Muscle layer of colon (tissue), 2 donors: ENCODE results near the gene SEZ6.

Source experiments
- H3K27ac ChIP-seq: one replicate; pipeline ENCODE4 v1.7.0; 2013; ENCODE audit warnings: low read depth, mild to moderate bottlenecking, low read length, moderate library complexity
- H3K27me3 ChIP-seq, 2 donors: one replicate each; pipeline ENCODE4 v1.7.0; 2013; ENCODE audit warnings: low read length in 2 of 2, mild to moderate bottlenecking in 2 of 2; ENCODE audit not compliant: insufficient read depth in 2 of 2, control insufficient read depth in 1 of 2
- H3K36me3 ChIP-seq: one replicate; pipeline ENCODE4 v1.7.0; 2013; ENCODE audit warnings: mild to moderate bottlenecking, low read length; ENCODE audit not compliant: insufficient read depth
- H3K4me1 ChIP-seq: one replicate; pipeline ENCODE4 v1.7.0; 2013; ENCODE audit warnings: mild to moderate bottlenecking, low read length; ENCODE audit not compliant: insufficient read depth
- H3K4me3 ChIP-seq, 2 donors: one replicate each; pipeline ENCODE4 v1.7.0; 2013; ENCODE audit warnings: low read length in 2 of 2, low read depth in 1 of 2, mild to moderate bottlenecking in 1 of 2, moderate library complexity in 1 of 2
- H3K9ac ChIP-seq: one replicate; pipeline ENCODE4 v1.7.0; 2013; ENCODE audit warnings: low read length
- H3K9me3 ChIP-seq: one replicate; pipeline ENCODE4 v1.7.0; 2013; ENCODE audit warnings: mild to moderate bottlenecking, low read length
- donor health status: abdominal sarcoma.
- donor health status: Adenocarcinoma of cecum.

Gene SEZ6

GRCh38 chr17:29005936-29006511 lies at the start of gene SEZ6:
Gene SEZ6, minus strand, starts transcription at chr17:29006033. Its CDS starts 164 bp downstream, at chr17:29005869.
- Histone ChIP-seq H3K9me3 (no peaks in the 10 kb centered on the region), H3K4me3 (no peak within 1 kb of the TSS), H3K36me3 (no peaks in the 10 kb centered on the region), H3K4me1 (no peaks in the 10 kb centered on the region), H3K9ac (no peak within 1 kb of the TSS), H3K27me3 (peaks cover 18 to 46% of the 10 kb centered on the region in 2 donors), H3K27ac (no peak within 1 kb of the TSS)

GRCh38 chr17:29054835-29055234 lies 49.0 kb upstream of the SEZ6 start:
- H3K27me3 ChIP-seq: no peaks in the 10 kb centered on the region
- H3K27ac ChIP-seq: no peak overlapping the region
- H3K9ac ChIP-seq: no peak overlapping the region
- no peaks in the 10 kb centered on the region for H3K4me1 ChIP-seq
- H3K36me3 ChIP-seq: no peaks in the 10 kb centered on the region
- H3K9me3 ChIP-seq: no peaks in the 10 kb centered on the region
- H3K4me3 ChIP-seq: no peak overlapping the region

DNA sequence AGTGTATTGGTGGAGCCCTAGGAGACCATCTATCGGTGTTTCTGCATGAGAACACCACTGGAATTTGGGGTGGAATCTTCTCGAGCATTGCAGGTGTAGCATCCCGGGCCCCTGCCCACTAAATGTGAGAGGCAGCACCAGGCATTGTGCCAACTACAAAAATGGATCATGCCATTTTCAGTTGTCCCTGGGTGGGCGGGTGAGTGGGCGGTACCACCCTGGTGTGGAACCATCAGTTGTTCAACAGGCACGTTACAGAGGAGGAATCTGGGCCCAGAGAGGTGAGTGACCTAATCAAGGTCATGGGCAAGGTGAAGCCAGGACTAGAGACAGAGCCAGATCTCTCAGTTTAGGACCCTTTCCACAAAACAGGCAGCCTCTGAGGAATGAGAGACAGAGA lies 45.9 kb upstream of the SEZ6 start:
- Histone ChIP-seq H3K9ac (no peak overlapping the region), H3K9me3 (no peaks in the 10 kb centered on the region), H3K27ac (no peak overlapping the region), H3K36me3 (no peaks in the 10 kb centered on the region), H3K4me1 (no peaks in the 10 kb centered on the region), H3K27me3 (no peaks in the 10 kb centered on the region), H3K4me3 (no peak overlapping the region)

GRCh38 chr17:29051194-29051593 lies 45.4 kb upstream of the SEZ6 start:
- no peak overlapping the region for H3K9ac ChIP-seq
- no peaks in the 10 kb centered on the region for H3K36me3 ChIP-seq
- H3K9me3 ChIP-seq: no peaks in the 10 kb centered on the region
- H3K27me3 ChIP-seq: no peaks in the 10 kb centered on the region
- no peaks in the 10 kb centered on the region for H3K4me1 ChIP-seq
- H3K27ac ChIP-seq: no peak overlapping the region
- H3K4me3 ChIP-seq: no peak overlapping the region

DNA sequence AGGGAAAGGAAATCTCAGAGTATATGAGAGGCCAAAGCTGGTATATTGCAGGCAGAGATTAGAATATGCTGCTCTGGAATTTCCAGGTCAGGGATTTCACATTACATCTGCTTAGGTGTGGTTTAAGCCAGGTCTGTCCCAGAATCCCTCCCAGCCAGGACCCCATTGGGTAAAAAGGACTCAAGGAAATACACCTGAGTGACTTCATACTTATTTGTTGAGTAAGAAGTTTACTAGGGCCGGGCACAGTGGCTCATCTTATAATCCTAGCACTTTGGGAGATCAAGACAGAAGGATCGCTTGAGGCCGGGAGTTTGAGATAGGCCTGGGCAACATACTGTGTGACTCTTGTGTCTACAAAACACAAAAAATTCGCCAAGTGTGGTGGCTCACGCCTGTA lies 44.3 kb upstream of the SEZ6 start:
- Histone ChIP-seq H3K27me3 (no peaks in the 10 kb centered on the region), H3K9me3 (no peaks in the 10 kb centered on the region), H3K36me3 (peaks cover 7% of the 10 kb centered on the region), H3K27ac (no peak overlapping the region), H3K4me1 (no peaks in the 10 kb centered on the region), H3K9ac (no peak overlapping the region), H3K4me3 (no peak overlapping the region)

DNA sequence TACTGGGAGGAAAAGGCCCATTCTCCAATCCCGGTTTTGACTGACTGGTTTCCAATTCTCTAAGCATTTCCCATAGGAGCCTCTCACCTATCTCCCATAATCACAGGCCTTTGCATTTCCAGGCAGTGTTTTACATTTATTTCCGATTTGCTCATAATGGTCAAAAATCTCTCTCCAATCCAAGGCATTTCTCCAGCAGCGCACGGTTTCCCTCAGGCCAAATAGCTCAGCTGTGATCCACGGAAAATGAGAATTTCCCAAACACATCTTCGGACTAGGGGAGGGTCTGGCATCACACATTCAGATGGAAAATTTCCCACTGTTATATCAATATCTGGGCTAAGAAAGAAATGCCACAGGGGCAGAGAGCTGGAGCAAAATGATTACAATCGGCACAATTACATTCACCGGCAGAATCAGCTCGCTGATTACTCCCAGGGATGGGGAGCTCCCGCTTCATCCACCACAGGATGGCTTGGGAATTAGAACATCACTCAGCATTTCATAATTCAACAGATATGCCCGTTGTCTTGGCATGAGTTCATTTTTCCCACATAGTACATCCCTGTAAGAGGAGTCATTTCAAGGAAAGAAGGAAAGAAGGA lies 43.8 kb upstream of the SEZ6 start:
- Histone ChIP-seq H3K9ac (no peak overlapping the region), H3K9me3 (no peaks in the 10 kb centered on the region), H3K27me3 (no peaks in the 10 kb centered on the region), H3K4me1 (no peaks in the 10 kb centered on the region), H3K36me3 (peaks cover 7% of the 10 kb centered on the region), H3K27ac (no peak overlapping the region), H3K4me3 (no peak overlapping the region)

DNA sequence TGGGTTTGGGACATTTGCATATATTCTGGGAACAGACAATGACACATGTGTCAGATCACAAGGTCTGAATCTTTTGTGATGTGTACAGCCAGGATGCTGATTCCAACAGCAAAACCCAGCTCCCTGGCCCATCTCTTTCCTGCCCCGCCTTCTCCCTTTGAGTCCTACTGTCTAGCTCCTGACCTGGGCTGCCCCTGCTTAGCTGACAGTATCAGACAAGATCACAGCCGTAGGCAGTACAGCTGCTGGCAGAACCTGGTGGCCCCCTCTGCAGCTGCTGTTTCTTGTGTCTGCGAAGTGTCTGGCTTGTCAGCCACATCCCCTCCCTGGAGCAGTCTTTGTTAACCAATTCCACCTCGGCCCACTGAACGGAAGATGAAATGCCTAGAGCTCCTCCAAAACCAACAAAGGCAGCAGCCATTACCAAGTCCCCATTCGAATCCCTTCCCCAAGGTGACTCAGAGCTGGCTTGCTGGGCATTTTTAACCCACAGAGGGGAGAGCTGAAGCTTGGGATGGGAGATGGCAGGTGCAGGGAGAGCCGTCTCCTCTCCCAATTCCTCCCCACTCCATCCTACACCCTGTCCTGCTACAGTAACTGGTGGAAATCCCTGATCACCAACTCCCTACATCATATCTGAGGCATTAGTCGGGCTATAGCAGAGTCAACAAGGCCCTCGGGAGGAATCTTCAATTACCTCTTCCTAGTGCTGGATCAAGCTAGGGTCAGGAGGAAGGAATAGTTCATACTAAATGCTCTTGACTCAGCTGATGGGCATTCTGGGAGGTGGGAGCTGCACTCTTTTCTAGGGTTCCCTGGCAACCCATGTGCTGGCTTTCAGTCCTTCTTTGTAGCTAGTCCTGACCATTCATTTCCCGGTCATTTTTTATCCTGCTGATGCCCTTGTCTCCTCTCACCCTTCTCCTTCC lies 42.9 kb upstream of the SEZ6 start:
- no peaks in the 10 kb centered on the region for H3K9me3 ChIP-seq
- H3K36me3 ChIP-seq: peaks cover 7% of the 10 kb centered on the region
- no peak overlapping the region for H3K27ac ChIP-seq
- no peaks in the 10 kb centered on the region for H3K27me3 ChIP-seq
- no peaks in the 10 kb centered on the region for H3K4me1 ChIP-seq
- H3K4me3 ChIP-seq: no peak overlapping the region
- H3K9ac ChIP-seq: no peak overlapping the region

DNA sequence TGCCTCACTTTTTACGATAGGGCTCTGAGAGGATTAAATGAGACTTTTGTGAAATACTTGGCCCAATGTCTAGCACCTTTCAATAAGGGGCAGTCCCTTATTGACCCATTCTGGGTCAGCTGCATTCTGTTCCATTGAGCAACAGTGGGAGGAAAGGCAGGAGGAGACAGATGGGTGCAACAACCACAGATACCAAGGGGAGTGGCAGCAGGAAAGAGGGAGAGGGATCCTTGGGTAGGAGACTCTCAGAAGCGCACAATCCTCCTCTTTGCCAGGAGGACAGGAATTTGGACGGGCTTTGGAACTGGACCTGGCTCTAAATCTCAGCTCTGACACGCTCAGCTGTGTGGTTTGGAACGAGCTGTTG lies 40.6 kb upstream of the SEZ6 start:
- no peak overlapping the region for H3K4me3 ChIP-seq

DNA sequence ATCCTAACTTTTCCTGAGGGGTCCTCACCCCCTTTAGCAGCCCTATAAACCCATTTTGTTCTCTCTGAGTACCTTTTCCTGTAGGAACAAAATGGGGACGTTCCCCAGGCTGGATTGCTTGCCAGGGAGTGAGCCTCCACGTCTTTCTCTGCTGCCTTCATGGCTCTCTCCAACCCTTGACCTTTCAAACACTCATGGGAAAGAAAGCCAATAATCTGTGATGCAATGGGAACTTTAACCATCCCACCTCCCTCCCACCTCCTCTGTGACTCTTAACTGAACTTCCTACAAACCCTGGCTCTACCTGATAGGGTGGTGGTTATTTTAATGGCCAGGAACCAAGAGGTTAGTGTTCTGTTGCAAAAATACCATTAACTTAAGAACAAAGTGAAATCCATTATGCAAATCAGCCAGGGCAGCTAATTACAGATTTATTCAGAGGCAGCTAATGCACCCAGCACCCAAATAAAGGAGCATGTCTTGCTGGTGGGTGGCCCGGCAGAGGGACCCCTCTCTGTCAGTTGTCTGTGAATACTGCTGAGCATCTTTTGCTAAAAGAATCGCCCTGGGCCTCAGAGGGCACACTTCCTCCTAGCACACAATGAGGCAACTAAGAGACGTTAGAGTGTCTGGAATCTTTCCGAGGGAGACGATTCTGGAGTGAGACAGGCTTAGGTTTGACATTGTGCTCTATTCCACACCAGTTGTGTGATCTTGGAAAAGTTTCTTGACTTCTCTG lies 40.1 kb upstream of the SEZ6 start:
- no peak overlapping the region for H3K4me3 ChIP-seq
- H3K27me3 ChIP-seq: no peaks in the 10 kb centered on the region
- H3K27ac ChIP-seq: no peak overlapping the region
- no peaks in the 10 kb centered on the region for H3K9me3 ChIP-seq
- H3K4me1 ChIP-seq: no peaks in the 10 kb centered on the region
- no peak overlapping the region for H3K9ac ChIP-seq
- H3K36me3 ChIP-seq: peaks cover 7% of the 10 kb centered on the region

More for the DNA sequence above, 40.6 kb upstream of the SEZ6 start:
- H3K9ac ChIP-seq: no peak overlapping the region
- H3K9me3 ChIP-seq: no peaks in the 10 kb centered on the region
- no peak overlapping the region for H3K27ac ChIP-seq
- H3K36me3 ChIP-seq: peaks cover 7% of the 10 kb centered on the region
- H3K27me3 ChIP-seq: no peaks in the 10 kb centered on the region
- no peaks in the 10 kb centered on the region for H3K4me1 ChIP-seq

- Histone ChIP-seq H3K4me1 (no peaks in the 10 kb centered on the region), H3K27ac (no peak overlapping the region), H3K9me3 (no peaks in the 10 kb centered on the region), H3K9ac (no peak overlapping the region), H3K4me3 (no peak overlapping the region), H3K27me3 (no peaks in the 10 kb centered on the region), H3K36me3 (peaks cover 7% of the 10 kb centered on the region)
These were observed 39.2 kb upstream of the SEZ6 start for GRCh38 chr17:29045026-29045425.

DNA sequence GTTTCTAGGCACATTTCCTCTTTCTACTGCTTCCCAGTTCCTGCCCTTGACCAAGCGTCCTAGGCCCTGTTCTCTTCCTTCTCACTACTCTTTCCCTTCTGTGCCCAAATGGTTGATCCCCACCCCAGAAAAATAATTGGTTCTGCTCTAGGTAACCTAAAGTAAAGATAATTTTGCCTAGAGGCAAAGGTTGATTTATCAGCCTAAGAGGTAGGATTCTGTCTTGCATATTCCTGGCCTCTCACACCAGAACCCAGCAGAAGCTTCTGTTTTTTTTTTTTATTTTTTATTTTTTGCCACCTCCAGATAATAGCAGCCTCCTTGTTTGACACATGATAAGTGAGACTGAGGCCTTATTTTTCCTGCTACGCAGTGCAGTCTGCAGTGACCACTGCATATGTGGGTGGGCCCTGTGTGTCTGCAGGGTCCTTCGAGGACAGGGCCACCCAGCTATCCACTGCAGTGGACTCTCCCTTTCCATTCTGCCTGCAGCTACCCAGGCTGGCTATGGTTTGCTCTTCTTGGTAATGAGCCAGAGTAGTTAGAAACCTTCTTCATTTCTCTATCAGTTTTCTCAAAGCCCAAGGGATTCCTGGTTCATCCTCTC lies 37.8 kb upstream of the SEZ6 start:
- Histone ChIP-seq H3K27me3 (no peaks in the 10 kb centered on the region), H3K27ac (peak overlapping the region; percentile 16), H3K9ac (no peak overlapping the region), H3K9me3 (no peaks in the 10 kb centered on the region), H3K4me1 (no peaks in the 10 kb centered on the region), H3K36me3 (peaks cover 7% of the 10 kb centered on the region), H3K4me3 (no peak overlapping the region)
